ENCODE results near the gene KLRG1. TPM values are rescaled to one million over a fixed set of nuclear protein-coding genes. Genes with fewer than 3 reads are reported as not detected.

Gene KLRG1
- total and polyA plus RNA-seq, 8 donors = 0.38 to 1.4 (median 1.0) TPM

DNA sequence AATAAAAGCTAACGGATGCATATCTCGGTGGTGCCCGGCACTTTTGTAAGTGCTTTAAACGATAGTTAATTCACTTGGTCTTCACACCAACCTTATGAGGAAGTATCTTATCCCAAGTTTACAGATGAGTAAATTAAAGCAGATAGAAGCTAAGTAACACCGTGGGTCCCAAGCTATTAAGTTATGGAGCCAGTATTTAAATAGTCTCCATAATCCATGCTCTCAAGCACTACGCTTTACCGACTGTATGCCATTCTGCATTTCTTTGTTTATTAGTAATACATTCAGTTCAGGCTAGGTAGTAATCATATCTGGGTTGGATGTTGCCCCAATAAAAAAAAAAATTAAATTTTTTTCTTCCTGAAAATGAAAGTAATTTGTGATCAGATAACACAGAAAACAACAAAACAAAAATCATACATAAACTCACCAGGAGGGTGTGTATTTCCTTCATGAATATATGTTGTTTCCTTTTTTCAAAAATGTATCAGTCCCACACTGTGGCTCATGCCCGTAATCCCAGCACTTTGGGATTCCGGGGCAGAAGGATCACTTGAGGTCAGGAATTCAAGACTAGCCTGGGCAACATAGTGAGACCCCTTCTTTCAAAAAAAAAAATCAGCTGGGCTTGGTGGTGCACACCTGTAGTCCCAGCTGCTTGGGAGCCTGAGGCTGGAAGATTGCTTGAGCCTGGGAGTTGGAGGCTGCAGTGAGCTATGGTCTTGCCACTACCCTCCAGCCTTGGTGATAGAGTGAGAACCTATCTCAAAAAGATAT lies 38.5 kb upstream of the KLRG1 start:
- Histone ChIP-seq H3K36me3 (no peaks in the 10 kb centered on the region), H3K4me3 (peak overlapping the region; percentile 71 to 89 (median 82)), H3K27me3 (no peaks in the 10 kb centered on the region), H3K9me3 (no peaks in the 10 kb centered on the region), H3K4me1 (peaks cover 0 to 23% (median 9%) of the 10 kb centered on the region in 3 donors), H3K27ac (peak overlapping the region in 2 of 4 donors; percentile 97 to 98)
- intact Hi-C loops (cut with DNase I) = loop anchor here in 1 of 3 donors (10.0 kb wide), 1 partner anchor 84 kb away; no protein-coding TSS in a partner anchor
- WGBS, 2 donors = 19 to 26% methylated on average over 9 of the region's 9 CpGs
- TF ChIP-seq, protein P1, sequence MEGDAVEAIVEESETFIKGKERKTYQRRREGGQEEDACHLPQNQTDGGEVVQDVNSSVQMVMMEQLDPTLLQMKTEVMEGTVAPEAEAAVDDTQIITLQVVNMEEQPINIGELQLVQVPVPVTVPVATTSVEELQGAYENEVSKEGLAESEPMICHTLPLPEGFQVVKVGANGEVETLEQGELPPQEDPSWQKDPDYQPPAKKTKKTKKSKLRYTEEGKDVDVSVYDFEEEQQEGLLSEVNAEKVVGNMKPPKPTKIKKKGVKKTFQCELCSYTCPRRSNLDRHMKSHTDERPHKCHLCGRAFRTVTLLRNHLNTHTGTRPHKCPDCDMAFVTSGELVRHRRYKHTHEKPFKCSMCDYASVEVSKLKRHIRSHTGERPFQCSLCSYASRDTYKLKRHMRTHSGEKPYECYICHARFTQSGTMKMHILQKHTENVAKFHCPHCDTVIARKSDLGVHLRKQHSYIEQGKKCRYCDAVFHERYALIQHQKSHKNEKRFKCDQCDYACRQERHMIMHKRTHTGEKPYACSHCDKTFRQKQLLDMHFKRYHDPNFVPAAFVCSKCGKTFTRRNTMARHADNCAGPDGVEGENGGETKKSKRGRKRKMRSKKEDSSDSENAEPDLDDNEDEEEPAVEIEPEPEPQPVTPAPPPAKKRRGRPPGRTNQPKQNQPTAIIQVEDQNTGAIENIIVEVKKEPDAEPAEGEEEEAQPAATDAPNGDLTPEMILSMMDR (IDR thresholded peaks at IDR 0.05) = no peak
- ATAC-seq (no peak), FAIRE-seq (no peak), DNase-seq (no peak)

DNA sequence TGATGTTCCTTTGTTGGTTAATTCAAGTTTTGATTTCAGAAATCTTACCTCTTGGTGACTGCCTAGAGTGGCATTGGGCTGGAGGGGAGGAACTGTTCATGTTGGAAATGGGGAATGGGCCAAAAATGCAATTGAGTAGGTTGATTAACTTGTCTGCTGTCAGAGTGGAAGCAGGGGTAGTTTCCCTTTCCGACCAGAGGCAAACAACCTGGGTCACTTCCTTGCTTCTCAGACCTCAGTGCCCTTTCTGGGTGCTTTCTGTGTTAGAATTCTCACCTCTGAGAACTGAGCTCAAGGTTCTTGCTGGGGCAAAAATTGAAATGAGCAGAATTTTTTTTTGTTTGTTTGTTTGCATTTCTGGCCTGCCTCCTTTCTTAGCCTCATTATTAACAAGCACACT lies 37.6 kb upstream of the KLRG1 start:
- intact Hi-C loops (cut with DNase I) = loop anchor here in 1 of 3 donors (10.0 kb wide), 1 partner anchor 83 kb away; no protein-coding TSS in a partner anchor
- Histone ChIP-seq H3K27me3 (no peaks in the 10 kb centered on the region), H3K27ac (no peak overlapping the region), H3K4me1 (peaks cover 0 to 23% (median 9%) of the 10 kb centered on the region in 3 donors), H3K36me3 (no peaks in the 10 kb centered on the region), H3K4me3 (no peak overlapping the region), H3K9me3 (no peaks in the 10 kb centered on the region)
- ATAC-seq (no peak), DNase-seq (no peak), FAIRE-seq (no peak)
- WGBS, 2 donors = 84 to 88% methylated on average over 1 of the region's 1 CpG
- TF ChIP-seq, protein P1 (IDR thresholded peaks at IDR 0.05) = no peak

DNA sequence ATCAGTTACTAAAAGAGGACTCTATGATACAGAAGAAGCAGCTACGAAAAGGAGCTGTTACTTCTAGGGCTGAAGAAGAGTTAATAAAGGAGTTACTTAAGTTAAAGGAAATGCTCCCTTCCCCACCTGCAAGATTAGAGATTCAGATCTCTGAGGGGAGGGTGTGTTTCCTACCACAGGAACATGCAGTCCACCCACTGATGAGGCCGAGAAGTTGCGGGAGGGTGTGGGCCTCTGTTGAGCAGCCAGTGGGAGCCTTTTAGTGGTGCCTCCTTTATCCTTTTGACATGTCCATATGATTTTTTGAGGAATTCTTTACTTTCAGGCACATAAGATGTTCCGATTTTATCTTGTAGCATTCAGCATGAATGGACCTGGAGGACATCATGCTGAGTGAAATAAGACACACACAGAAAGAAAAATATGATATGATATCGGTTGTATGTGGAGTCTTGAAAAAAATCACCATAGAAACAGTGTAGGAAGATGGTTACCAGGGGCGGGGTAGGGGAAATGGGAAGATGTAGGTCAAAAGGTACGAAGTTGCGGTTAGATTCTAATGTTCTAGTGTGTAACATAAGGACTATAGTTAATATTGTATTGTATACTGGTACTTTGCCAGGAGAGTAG lies 35.5 kb upstream of the KLRG1 start:
- no peaks in the 10 kb centered on the region for H3K9me3 ChIP-seq
- ATAC-seq (no peak), FAIRE-seq (no peak), DNase-seq (no peak)
- H3K27ac ChIP-seq = no peak overlapping the region
- intact Hi-C loops (cut with DNase I) = loop anchor here in 1 of 3 donors (10.0 kb wide), 1 partner anchor 81 kb away; no protein-coding TSS in a partner anchor
- H3K4me3 ChIP-seq = no peak overlapping the region
- H3K36me3 ChIP-seq = no peaks in the 10 kb centered on the region
- H3K4me1 ChIP-seq = peaks cover 0 to 8% (median 0%) of the 10 kb centered on the region in 3 donors
- 90 to 94% methylated on average over 8 of the region's 8 CpGs for WGBS, 2 donors
- H3K27me3 ChIP-seq = no peaks in the 10 kb centered on the region
- TF ChIP-seq, protein P1 (IDR thresholded peaks at IDR 0.05) = no peak

DNA sequence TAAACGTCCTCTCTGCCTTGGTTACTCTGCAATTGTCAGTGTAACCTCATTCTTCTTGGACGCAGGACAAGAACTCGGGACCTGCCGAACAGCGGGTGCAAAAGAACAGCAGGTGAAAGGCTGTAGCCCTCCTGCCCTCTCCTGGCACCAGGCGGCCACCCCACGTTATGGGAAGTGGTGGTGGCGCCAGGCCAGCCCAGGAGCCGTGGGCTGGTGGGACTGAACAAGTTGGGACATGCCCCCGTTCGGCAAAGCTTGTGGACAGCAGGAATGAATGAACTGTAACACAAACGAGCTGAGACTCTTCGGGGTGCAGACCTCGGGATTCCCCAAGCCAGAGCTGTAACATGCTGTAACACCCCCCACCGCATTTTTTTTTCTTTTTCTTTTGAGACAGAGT lies 33.3 kb upstream of the KLRG1 start:
- ATAC-seq (no peak), DNase-seq (no peak), FAIRE-seq (no peak)
- 94 to 96% methylated on average over 15 of the region's 15 CpGs for WGBS, 2 donors
- Histone ChIP-seq H3K4me1 (peaks cover 0 to 5% (median 0%) of the 10 kb centered on the region in 3 donors), H3K36me3 (no peaks in the 10 kb centered on the region), H3K27ac (no peak overlapping the region), H3K27me3 (no peaks in the 10 kb centered on the region), H3K9me3 (no peaks in the 10 kb centered on the region), H3K4me3 (no peak overlapping the region)
- TF ChIP-seq, protein P1 (IDR thresholded peaks at IDR 0.05) = no peak
- intact Hi-C loops (cut with DNase I) = loop anchor here in 1 of 3 donors (10.0 kb wide), 1 partner anchor 79 kb away; no protein-coding TSS in a partner anchor
